ENCODE measurements around the gene PRAC2.
"Not testable (repeated sequence)": the region's sequence is repeated elsewhere in the genome, so short reads cannot be mapped to it uniquely, and the experiment has no call there.

Gene PRAC2

DNA sequence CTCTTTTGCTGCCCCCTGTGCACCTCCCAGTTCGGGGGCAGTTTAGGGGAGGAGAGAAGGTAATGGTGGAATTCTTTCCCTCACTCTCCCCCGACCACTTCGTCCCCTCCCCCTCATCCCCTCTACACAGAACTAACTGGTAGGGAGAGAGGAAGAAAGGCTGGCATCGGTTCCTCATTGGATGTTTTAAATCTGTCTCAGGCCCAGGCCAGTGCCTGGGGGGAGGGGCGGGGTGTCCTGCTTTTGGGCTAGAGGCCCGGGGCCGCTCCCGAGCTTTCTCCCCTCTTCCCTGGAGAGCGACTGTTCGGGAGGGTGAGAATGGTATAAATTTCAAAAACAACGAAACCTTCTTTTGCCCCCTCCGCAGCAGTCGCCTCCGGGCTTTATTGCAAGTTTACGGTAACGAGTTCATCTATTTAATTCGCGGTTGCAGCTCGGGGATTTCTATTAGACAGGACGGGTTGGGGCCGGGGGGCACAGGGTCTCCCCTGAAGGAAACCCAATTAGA lies at the start of gene PRAC2:
PRAC2 (plus strand) TSS at position 271 of the 508 bp plus-strand sequence. CDS start 1,226 bp downstream, outside the sequence.
- DNase-seq (ENCODE audit: low spot score), result no peak

DNA sequence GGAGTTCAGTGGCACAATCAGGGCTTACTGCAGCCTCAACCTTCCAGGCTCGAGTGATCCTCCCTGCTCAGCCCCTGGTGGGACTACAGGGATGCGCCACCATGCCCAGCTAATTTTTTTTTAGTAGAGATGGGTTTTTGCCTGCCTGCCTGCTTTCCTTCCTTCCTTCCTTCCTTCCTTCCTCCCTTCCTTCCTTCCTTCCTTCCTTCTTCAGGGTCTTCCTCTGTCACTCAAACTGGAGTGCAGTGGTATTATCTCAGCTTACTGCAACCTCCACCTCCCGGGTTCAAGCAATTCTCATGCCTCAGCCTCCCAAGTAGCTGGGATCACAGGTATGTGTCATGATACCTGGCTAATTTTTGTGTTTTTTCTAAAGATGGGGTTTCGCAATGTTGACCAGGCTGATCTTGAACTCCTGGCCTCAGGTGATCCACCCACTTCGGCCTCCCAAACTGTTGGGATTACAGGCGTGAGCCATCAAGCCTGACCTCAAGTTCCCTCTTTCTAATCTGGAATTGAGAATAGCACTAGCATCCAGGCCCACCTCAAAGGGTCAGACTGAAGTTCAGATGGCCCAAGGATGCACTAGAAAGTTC lies 45.9 kb upstream of the PRAC2 start:
- no peak for DNase-seq (ENCODE audit: low spot score)

DNA sequence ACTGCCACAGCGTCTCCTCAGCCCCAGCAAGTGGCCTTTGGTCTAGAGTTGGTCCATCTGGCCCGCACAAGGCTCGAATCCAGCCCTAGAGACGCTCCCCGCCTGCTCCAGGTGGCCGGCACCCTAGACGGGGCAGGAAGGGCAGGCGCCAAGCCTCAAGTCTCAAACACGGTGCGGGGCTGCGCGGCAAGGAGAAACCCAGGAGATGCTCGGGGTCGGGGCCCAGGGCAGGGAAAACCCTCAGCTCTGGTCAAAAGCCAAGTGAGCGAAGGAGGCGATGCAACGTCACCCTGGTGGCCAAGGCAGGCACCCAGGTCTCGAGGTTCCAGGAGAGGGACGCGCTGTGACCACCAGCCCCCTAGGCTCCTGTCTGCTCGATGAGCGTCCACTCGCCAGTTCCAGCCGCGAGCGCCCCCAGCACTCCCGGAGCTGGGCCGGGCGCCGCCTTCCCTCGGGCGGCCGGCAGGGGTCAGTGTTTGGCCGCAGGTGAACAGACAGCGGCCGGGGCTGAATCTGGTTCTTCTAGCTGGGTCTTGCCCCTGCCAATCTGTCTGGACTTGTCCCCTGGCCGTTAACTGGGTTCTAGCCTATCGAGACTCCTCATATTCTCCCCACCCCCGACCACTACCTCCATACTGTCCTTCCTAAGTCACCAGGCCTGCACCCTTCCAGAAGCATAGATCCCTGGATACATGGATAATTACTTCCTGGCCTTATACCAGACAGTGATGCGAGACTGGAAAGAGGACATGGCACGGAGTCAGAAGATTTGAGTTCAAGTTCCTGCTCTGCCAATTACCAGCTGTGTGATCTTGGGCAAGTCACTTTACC lies 44.6 kb upstream of the PRAC2 start:
- peak; percentile 64 for DNase-seq (ENCODE audit: low spot score)

DNA sequence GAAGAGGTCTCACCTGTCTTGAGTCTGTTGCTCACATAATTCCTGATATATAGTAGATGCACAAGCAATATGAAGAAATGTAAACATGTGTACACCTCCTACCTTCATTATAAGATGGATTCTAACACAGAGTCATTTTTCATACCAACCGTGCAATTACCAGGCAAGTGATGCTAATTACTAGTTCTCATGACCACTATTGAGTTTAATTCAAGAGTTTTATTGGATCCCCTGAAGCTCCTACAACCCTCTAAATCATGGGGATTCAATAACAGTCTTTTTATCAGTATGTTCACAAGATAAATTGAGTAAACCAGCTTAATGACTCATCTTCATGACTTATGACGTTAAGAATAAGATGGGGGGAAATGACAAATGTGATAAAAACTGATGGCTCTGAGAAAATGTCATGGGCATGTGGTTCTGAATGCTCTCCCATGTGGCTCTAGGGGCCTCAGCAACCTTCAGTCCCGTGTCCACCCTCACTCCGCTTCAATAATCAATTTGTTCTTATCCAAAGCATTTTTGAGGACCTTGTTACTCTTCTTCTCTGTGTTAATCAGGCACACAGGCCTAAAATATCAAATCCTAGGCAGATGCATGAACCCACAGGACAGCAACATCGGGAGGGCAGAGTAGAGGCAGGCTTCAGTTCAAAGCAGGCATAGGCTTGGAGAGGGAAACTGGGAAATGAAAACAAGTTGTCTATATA lies 43.4 kb upstream of the PRAC2 start:
- no peak for DNase-seq (ENCODE audit: low spot score)

DNA sequence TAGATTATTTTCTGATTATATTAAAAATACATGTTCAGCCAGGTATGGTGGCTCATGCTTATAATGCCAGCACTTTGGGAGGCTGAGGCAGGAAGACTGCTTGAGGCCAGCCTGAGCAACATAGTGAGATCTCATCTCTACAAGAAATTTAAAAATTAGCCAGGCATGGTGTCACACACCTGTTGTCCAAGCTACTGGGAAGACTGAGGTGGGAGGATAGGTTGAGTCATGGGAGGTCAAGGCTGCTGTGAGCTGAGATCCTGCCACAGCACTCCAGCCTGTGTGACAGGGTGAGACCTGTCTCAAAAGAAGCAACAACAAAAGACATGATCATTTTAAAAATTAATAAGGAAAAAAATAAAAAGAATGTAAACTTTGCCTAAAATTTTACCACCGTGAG lies 41.4 kb upstream of the PRAC2 start:
- DNase-seq (ENCODE audit: low spot score), result no peak

DNA sequence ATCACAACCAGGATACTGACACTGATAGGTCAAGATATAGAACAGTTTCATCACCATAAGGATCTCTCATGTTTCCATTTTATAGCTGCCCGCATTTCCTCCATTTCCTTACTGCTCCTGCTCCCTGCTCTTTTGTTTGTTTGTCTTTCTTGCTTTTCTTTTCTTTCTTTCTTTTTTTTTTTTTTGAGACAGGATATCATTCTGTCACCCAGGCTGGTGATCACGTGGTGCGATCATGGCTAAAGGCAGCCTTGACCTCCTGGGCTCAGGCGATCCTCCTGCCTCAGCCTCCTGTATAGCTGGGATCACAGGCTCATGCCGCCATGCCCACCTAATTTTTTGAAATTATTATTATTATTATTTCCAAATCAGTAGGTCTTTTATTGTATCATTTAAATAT lies 32.3 kb upstream of the PRAC2 start:
- no peak for DNase-seq (ENCODE audit: low spot score)

DNA sequence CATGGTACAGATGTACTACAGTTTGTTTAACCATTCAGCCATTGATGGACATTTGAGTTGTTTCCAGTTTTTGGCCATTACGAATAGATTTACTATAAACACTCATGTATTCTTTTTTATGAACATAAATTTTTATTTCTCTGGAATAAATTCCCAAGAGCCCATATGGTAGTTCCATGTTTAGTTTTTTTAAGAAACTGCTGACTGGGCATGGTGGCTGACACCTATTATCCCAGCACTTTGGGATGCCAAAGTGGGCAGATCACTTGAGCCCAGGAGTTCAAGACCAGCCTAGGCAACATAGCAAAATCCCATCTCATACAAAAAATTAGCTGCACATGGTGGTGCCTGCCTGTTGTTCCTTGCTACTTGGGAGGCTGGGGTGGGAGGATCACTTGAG lies 30.9 kb upstream of the PRAC2 start:
- DNase-seq (ENCODE audit: low spot score), result no peak

DNA sequence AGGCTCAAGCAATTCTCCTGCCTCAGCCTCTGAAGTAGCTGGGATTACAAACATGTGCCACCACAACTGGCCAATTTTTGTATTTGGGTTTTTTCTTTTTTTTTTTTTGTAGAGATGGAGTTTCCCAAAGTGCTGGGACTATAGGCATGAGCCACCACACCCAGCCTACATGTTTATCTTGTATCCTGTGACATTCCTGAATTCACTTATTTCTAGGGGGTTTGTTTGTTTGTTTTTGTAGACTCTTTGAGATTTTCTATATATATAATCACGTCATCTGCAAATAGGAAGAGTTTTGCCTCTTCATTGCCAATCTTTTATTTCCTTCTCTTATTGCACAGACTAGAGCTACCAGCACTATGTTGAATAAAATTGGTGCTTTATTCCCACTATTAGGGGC lies 29.8 kb upstream of the PRAC2 start:
- DNase-seq (ENCODE audit: low spot score), result no peak

DNA sequence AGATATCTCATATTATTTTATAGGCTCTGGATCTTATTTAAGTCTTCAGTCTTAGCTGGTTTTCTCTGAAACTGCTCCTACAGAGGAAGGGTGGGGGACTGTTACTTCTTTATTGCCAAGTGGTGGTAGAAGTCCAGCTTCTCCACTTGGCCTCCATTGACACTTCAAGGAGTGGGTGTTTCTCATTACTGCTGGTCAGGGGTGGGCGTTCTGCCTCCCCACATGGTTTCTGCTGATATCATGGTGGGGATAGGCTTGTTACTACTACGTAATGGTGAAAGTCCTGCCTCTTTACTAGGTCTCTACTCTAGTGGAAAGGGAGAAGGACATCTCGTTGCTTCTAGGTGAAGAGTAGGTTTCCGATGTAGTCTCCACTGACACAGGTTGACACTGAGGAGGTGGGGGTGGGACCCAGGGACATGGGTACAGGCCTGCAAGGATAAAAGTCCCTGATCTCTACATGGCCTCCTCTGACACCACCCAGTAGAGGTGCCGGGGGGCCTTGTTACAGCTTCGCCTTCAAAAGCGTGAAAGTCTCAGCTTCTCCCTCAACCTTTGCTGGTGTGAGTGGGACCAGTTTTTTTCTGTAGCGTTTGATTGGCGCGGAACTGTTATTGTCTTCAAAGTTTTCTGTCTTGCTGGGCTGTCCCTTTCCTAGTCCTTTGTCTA lies 21.0 kb upstream of the PRAC2 start:
- DNase-seq (ENCODE audit: low spot score), result no peak

DNA sequence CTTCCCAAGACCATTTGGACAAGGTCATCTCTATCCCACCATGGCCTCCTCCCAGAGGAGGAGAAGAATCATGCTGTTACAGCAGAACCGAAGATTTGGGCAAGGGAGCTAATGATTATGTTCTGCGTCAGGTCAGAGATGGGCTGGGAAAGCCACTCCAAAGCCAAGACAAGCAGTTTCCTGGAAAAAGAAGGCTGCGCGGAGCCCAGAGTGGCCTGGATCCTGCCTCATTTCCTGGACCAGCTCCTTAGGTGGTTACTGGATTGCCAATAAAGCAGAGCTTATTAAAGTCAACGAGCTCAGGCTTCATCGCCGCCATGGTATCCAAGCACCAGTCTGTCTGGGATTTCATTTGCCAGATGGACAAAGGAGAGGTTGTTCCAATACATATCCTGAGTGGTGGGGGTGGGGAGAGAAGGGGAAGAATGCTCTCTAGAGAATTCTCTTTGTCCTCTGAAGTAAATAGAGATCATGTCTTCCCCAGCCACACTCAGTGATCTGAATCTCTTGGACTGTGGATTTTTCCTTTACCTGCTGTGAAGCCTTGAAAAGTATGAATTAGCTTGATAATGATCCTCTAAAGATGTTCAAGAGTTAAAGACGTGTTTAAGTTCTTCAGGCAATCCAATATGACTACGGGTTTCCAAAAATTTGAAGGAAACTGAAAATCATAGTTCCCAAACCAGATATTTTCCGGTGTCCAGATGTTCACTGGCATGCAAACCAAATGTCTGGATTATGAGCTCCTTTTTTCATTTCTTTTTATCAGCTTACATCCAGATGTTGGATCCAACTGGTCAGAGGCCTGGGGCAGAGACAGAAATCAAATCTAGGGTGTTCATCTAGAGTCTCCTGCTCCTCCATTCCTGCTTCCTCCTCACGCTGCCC lies 18.4 kb upstream of the PRAC2 start:
- no peak for DNase-seq (ENCODE audit: low spot score)

DNA sequence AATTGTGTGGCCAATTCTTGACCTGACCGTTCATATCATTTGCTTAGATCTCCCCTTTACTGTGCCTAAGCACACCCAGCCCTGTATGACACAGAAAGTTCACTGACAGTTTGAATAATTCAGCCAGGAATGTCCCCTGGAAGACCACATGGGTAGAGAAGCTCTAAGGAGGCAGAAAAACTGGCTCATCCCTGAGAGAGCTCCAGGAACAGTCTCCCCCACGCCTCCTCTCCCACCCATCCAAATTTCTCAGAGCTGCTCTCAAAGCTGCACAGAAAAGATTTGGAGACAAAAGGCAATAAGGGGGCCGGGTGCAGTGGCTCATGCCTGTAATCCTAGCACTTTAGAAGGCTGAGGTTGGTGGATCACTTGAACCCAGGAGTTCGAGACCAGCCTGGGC lies 11.9 kb upstream of the PRAC2 start:
- no peak for DNase-seq (ENCODE audit: low spot score)

DNA sequence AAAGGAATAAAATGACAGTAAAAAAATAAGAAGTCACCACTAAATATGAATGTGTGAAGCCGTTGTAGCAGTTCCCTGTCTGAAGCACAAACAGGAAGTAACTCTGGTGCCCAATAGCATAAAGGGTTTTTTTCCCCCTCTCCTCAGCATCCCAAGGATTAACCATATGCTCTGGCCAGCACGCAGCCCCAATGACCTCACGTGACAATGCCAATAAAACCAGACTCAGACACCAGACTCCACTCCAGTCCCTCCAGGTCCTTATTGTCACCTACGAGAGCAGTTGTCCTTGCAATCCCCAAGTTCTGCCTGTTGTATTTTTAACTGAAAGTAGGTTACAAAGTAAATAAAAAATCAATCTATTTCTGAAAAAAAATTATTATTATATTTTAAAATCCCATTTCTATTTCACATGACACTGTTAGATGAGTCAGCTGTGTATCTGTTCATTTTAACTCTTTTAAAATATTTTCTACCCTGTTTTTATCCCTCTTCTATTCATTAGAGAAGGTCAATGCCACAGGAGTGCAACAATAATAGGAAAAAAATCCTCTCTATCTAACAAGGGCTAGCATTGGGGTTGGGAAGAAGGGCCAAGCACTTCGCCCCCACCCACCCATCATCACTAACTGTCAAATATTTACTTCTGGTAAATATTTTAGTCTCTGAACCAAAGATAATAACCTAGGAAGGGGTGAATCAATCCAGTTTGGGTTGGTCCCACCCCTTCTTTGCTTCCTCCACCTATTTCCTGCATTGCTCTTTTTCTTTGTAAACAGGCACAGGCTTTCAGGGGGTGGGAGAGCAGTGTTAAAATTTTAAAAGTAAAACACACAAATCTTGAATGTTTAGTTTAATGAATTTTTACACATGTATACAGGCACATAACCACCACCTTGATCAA lies 7.2 kb upstream of the PRAC2 start:
- no peak for DNase-seq (ENCODE audit: low spot score)

DNA sequence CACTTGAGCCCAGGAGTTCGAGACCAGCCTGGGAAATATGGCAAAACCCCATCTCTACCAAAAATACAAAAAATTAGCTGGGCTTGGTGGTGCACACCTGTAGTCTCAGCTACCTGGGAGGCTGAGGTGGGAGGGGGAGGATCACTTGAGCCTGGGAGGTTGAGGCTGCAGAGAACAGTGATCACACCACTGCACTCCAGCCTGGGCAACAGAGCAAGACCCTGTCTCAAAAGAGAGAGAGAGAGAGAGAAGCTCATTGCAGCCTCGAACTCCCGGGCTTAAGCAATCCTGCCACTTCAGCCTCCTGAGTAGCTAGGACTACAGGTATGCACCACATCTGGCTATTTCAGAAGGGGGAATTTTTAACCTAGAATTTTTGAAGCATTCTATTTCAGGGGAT lies 6.4 kb upstream of the PRAC2 start:
- DNase-seq (ENCODE audit: low spot score), result not testable (repeated sequence)

DNA sequence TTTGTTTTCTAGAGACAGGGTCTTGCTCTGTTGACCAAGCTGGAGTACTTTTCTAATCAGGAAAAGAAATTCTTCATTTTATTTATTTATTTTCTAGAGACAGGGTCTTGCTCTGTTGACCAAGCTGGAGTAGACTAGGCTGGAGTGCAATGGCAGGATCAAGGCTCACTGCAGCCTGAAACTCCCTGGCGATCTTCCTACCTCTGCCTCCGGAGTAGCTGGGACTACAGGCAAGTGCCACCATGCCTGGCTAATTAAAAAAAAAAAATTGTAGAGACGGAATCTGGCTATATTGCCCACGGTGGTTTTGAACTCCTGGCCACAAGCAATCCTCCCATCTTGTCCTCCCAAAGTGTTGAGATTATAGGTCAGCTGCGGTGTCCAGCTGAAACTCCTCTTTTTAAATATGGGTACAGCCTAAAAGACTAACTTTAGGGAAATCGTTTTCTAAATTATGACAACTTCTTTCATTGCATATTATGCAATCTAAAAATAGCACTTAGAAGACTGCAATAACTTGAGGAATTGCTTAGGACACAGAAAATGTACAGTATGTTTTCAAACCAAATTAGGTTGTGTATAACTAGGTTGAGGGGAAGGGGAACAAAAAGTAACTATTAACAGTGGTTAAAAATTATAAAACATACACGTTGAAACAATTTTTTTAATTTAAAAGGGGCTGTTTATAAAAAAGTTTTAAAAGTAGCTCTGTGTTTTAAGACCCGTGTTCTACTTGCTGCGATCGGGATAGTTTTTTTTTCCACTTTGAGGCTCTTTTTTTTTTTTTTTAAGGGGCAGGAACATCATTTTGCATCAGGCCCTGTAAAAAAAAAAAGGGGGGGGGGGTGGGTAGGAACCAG lies 5.4 kb upstream of the PRAC2 start:
- no peak for DNase-seq (ENCODE audit: low spot score)

DNA sequence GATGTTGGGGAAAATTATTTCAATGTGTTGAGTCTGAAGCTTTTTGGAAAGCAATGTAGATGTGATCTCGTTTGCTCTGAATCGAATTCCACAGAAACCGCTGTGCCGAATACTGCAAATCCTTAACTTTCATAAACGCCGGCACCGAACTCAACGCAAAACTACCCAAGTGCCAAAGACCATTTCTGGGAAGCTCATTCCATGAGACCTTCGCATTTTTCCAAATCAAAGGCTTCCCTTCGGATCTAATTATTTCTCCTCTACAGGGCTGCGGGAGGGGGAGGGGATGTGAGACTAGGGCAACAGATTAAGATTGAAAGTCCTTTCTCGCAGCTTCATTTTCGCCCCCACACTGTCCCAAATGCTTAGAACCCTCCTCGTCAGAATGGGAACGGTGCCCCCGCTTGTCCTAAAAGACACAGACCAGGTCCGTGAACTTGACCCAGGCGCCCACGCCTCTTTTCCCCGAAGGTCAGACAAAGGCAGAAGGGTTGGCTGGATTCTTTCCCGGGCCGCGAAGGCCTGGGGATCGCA lies 4.7 kb upstream of the PRAC2 start:
- no peak for DNase-seq (ENCODE audit: low spot score)

DNA sequence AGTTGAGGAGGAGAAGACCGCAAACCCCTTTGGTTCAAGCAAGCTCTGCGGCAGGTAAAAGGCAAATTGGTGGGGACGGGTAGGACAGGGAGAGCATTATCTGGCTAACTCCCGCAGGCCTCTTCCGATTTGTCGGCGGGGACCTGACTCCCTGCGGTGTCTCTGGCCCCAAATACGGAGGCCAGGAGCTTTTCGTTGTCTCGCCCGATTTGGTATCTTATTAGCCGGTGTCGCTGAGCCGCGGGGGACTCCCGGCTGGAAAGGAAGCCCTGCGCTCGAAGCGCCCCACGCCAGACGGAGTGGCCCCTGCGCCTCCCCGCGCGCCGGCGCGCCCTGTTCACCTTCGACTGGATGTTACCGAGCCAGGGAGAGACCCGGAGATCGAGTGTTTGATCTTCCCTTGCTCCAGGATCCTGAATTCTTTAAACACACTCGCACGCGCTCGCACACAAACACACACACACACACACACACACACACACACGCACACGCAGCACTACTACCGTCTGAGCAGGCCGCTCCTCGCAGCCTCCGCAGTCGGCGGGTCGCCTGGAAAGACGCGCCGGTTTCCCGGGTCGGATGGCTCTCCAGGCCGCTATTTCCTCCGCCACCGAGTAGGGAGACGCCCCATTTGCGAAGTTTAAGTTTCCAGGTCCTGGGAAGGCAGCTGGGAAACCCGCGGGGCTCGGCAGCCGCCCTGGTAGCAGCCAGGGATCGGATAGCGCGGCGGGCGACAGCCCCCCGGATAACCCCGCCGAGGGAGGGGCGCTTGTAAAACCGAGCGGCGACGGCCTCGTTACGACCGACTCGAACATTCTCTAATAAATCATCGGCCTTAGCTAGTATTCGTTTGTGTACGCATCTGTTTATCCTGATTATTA lies 4.0 kb upstream of the PRAC2 start:
- no peak for DNase-seq (ENCODE audit: low spot score)

DNA sequence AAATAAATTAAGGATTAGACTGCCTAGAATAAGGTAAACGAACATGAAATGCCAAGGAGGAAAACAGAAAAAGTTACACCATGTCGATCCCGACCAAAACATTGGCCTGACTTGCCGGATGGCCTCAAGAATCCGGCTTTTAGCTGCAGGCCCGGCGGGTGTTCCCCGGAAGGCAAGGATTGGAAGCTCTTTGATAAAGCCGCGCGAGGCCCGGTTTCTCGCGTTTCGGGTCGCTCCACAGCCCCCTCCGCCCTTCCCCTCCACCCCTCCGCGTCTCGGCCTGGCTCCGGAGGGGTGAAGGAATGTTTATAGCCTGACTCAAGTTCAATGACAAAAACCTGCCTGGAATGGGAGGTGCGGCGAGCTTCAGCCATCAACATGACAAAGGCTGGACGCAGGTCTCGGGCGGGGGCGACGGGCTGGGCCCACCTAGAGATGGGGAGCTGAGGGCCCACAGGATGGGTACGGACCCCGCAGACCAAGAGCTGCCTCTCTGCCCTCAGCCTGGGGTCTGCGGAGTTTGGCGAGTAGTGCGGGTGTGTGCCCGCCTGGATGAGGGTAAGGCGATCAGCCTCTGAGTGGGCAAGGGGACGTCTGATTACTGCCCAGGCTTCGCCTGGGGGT lies 3.2 kb upstream of the PRAC2 start:
- DNase-seq (ENCODE audit: low spot score), result no peak

All from CD4-positive, alpha-beta T cell treated with Interleukin-2 at 100 ng/mL for 4 hours (primary cell).